IMR-90 (cell line): ENCODE data around the gene SLC8A3. TPM values are rescaled to one million over a fixed set of nuclear protein-coding genes. Genes with fewer than 3 reads are reported as not detected.
A peak's percentile ranks its signal among the peaks of the same experiment; 100 is the strongest.

Experiments
- ATAC-seq: fragments of 200-7000 bp; cut with Tn5 transposase; 2 replicates; pipeline ENCODE4 v1.9.1; 2020; ENCODE audit warnings: low read depth, mild to moderate bottlenecking, moderate library complexity
- BruUV-seq: library from RNA; stranded (reverse); fragments of 400-500 nt; replicated peaks from 2 replicates; lab custom pipeline; 2021; lab: Mats Ljungman, UMichigan
- CTCF ChIA-PET: fragments of 300-600 bp; formaldehyde crosslinking; extraction: SDS; loops from one replicate; lab custom pipeline; 2021; ENCODE audit warnings: antibody characterized with exemption; lab: Yijun Ruan, JAX
- POLR2A ChIA-PET: fragments of 300-600 bp; sonication (Branson Sonifier 250); formaldehyde crosslinking; loops from one replicate; lab custom pipeline; 2022; ENCODE audit warnings: antibody characterized with exemption; ENCODE audit not compliant: unreplicated experiment; lab: Charles Lee
- DNase-seq: peaks from one replicate; pipeline ENCODE4 v3.0.0; 2013
- H2AFZ ChIP-seq: replicated peaks from 2 replicates; pipeline ENCODE3; 2013; ENCODE audit warnings: low read length, mild to moderate bottlenecking; ENCODE audit not compliant: poor library complexity
- H2AK5ac ChIP-seq: 2 replicates; pipeline ENCODE4 v1.6.1; 2013; ENCODE audit warnings: low read depth, low read length, inconsistent platforms
- H2AK9ac ChIP-seq: replicated peaks from 2 replicates; pipeline ENCODE3; 2013; ENCODE audit warnings: mild to moderate bottlenecking, low read depth, low read length, moderate library complexity; ENCODE audit not compliant: poor library complexity
- H2BK120ac ChIP-seq: 2 replicates; pipeline ENCODE4 v1.6.1; 2013; ENCODE audit warnings: low read depth, low read length, inconsistent platforms
- H2BK15ac ChIP-seq: 3 replicates; pipeline ENCODE4 v1.6.1; 2013; ENCODE audit warnings: low read depth, low read length, inconsistent platforms
- H2BK20ac ChIP-seq: 2 replicates; pipeline ENCODE4 v1.6.1; 2013; ENCODE audit warnings: low read depth, mild to moderate bottlenecking, inconsistent platforms, low read length, moderate library complexity
- H2BK5ac ChIP-seq: 2 replicates; pipeline ENCODE4 v1.6.1; 2013; ENCODE audit warnings: mild to moderate bottlenecking, low read depth, low read length, inconsistent platforms; ENCODE audit not compliant: poor library complexity, severe bottlenecking
- H3K14ac ChIP-seq: replicated peaks from 2 replicates; pipeline ENCODE4 v1.6.1; 2013; ENCODE audit warnings: low read depth, low read length, inconsistent platforms
- H3K18ac ChIP-seq: 2 replicates; pipeline ENCODE4 v1.6.1; 2013; ENCODE audit warnings: low read depth, low read length, control low read depth
- H3K23ac ChIP-seq: 2 replicates; pipeline ENCODE4 v1.6.1; 2013; ENCODE audit warnings: low read depth, low read length, inconsistent platforms
- H3K27ac ChIP-seq: 2 replicates; pipeline ENCODE4 v1.5.1; 2013; ENCODE audit warnings: mild to moderate bottlenecking, control low read depth, low read length; ENCODE audit not compliant: insufficient read depth
- H3K27me3 ChIP-seq: 2 replicates; pipeline ENCODE4 v1.6.1; 2013; ENCODE audit warnings: low read length; ENCODE audit not compliant: control insufficient read depth, insufficient read depth
- H3K36me3 ChIP-seq: 2 replicates; pipeline ENCODE4 v1.6.1; 2013; ENCODE audit warnings: low read length, mixed read lengths; ENCODE audit not compliant: control insufficient read depth, insufficient read depth
- H3K4ac ChIP-seq: 2 replicates; pipeline ENCODE4 v1.6.1; 2013; ENCODE audit warnings: low read depth, low read length, inconsistent platforms
- H3K4me1 ChIP-seq: 2 replicates; pipeline ENCODE4 v1.6.1; 2013; ENCODE audit warnings: low read length, mixed read lengths; ENCODE audit not compliant: control insufficient read depth, insufficient read depth
- H3K4me2 ChIP-seq: 2 replicates; pipeline ENCODE4 v1.6.1; 2013; ENCODE audit warnings: low read depth, mild to moderate bottlenecking, control low read depth, low read length, moderate library complexity
- H3K4me3 ChIP-seq: 2 replicates; pipeline ENCODE4 v1.5.1; 2013; ENCODE audit warnings: low read depth, mild to moderate bottlenecking, control low read depth, low read length, moderate library complexity; ENCODE audit not compliant: insufficient read depth
- H3K56ac ChIP-seq: 2 replicates; pipeline ENCODE4 v1.6.1; 2013; ENCODE audit warnings: low read length, inconsistent platforms; ENCODE audit not compliant: insufficient read depth; ENCODE audit errors: extremely low read depth
- H3K79me1 ChIP-seq, 2 experiments: 2 replicates each; pipeline ENCODE4 v1.6.1; 2013; ENCODE audit warnings: low read length in 2 of 2, inconsistent platforms in 1 of 2, low read depth in 1 of 2
- H3K9ac ChIP-seq: 2 replicates; pipeline ENCODE4 v1.6.1; 2013; ENCODE audit warnings: low read depth, low read length, control low read depth
- H3K9me1 ChIP-seq: 2 replicates; pipeline ENCODE4 v1.6.1; 2013; ENCODE audit warnings: low read length, inconsistent platforms; ENCODE audit not compliant: insufficient read depth
- H3K9me3 ChIP-seq: 2 replicates; pipeline ENCODE4 v1.6.1; 2013; ENCODE audit warnings: low read length; ENCODE audit not compliant: control insufficient read depth, insufficient read depth
- H4K20me1 ChIP-seq: 2 replicates; pipeline ENCODE4 v1.6.1; 2013; ENCODE audit warnings: low read length, inconsistent platforms; ENCODE audit not compliant: insufficient read depth
- H4K5ac ChIP-seq: 2 replicates; pipeline ENCODE4 v1.6.1; 2013; ENCODE audit warnings: mild to moderate bottlenecking, low read depth, low read length, control low read depth
- H4K8ac ChIP-seq, 2 experiments: 2 replicates each; pipeline ENCODE4 v1.6.1; 2013; ENCODE audit warnings: low read depth in 2 of 2, low read length in 2 of 2, control low read depth in 1 of 2, inconsistent platforms in 1 of 2
- H4K91ac ChIP-seq: 2 replicates; pipeline ENCODE4 v1.6.1; 2013; ENCODE audit warnings: low read depth, low read length, inconsistent platforms; ENCODE audit not compliant: insufficient read depth
- BHLHE40 ChIP-seq: fragments of 150-350 bp; IDR thresholded peaks from 2 replicates; pipeline ENCODE4 v1.6.1; 2016; ENCODE audit warnings: mild to moderate bottlenecking, low read depth, low read length
- CEBPB ChIP-seq: IDR thresholded peaks from 2 replicates; pipeline ENCODE4 v1.6.1; 2012; ENCODE audit warnings: low read depth, low read length, improper control_type of control experiment
- CHD1 ChIP-seq: IDR thresholded peaks from 2 replicates; pipeline ENCODE4 v1.6.1; 2012; ENCODE audit warnings: low read depth, low read length, improper control_type of control experiment
- CTCF ChIP-seq: conservative IDR thresholded peaks from 2 replicates; pipeline ENCODE4 v1.5.1; 2012; ENCODE audit warnings: mild to moderate bottlenecking, low read depth, low read length, improper control_type of control experiment
- ELK1 ChIP-seq: fragments of 150-350 bp; IDR thresholded peaks from 2 replicates; pipeline ENCODE4 v1.6.1; 2016; ENCODE audit warnings: low read depth, mild to moderate bottlenecking, low read length, moderate library complexity, borderline replicate concordance
- FOS ChIP-seq: fragments of 150-350 bp; IDR thresholded peaks from 2 replicates; pipeline ENCODE4 v1.6.1; 2016; ENCODE audit warnings: low read depth, low read length
- MAFK ChIP-seq: IDR thresholded peaks from 2 replicates; pipeline ENCODE4 v1.6.1; 2012; ENCODE audit warnings: low read depth, low read length, improper control_type of control experiment
- MAZ ChIP-seq: IDR thresholded peaks from 2 replicates; pipeline ENCODE4 v1.6.1; 2012; ENCODE audit warnings: low read depth, mild to moderate bottlenecking, low read length, improper control_type of control experiment, moderate library complexity, borderline replicate concordance
- MXI1 ChIP-seq: IDR thresholded peaks from 2 replicates; pipeline ENCODE4 v1.6.1; 2012; ENCODE audit warnings: low read depth, mild to moderate bottlenecking, low read length, moderate library complexity, borderline replicate concordance
- NFE2L2 ChIP-seq: fragments of 150-350 bp; IDR thresholded peaks from 2 replicates; pipeline ENCODE4 v1.6.1; 2016; ENCODE audit warnings: low read depth, mild to moderate bottlenecking, low read length
- POLR2A ChIP-seq: IDR thresholded peaks from 2 replicates; pipeline ENCODE4 v1.6.1; 2012; ENCODE audit warnings: mild to moderate bottlenecking, low read depth, low read length
- RAD21 ChIP-seq: IDR thresholded peaks from 2 replicates; pipeline ENCODE4 v1.6.1; 2012; ENCODE audit warnings: low read length, improper control_type of control experiment
- RCOR1 ChIP-seq: IDR thresholded peaks from 2 replicates; pipeline ENCODE4 v1.6.1; 2012; ENCODE audit warnings: mild to moderate bottlenecking, low read length, improper control_type of control experiment; ENCODE audit not compliant: insufficient replicate concordance
- RFX5 ChIP-seq: IDR thresholded peaks from 2 replicates; pipeline ENCODE4 v1.8.0; 2012; ENCODE audit warnings: low read depth, mild to moderate bottlenecking, low read length, moderate library complexity
- SMC3 ChIP-seq: fragments of 150-350 bp; IDR thresholded peaks from 2 replicates; pipeline ENCODE4 v1.6.1; 2016; ENCODE audit warnings: low read depth, mild to moderate bottlenecking, antibody characterized with exemption, low read length, moderate library complexity
- USF2 ChIP-seq: fragments of 150-350 bp; IDR thresholded peaks from 2 replicates; pipeline ENCODE4 v1.6.1; 2017; ENCODE audit warnings: mild to moderate bottlenecking, antibody characterized with exemption, low read length, low read depth
- WGBS, 2 experiments: methylation state at CpG; one replicate each; pipeline versions ENCODE4 v1.1.5 to v1.1.7; 2013; ENCODE audit warnings: missing lambda C conversion rate in 2 of 2; ENCODE audit not compliant: insufficient read length in 1 of 2; ENCODE audit errors: extremely low coverage in 2 of 2; 5-methylcytosine and 5-hydroxymethylcytosine counted together
- dilution Hi-C: fragments of 300-500 bp; cut with HindIII; formaldehyde crosslinking; loops from one replicate; pipeline ENCODE4 v1.14.3; 2018; ENCODE audit warnings: low sequenced_read_pairs; ENCODE audit not compliant: unreplicated experiment
- in situ Hi-C: fragments of 300-500 bp; cut with MboI; formaldehyde crosslinking; loops from 3 replicates; pipeline ENCODE4 v1.14.3; 2019; ENCODE audit warnings: low sequenced_read_pairs, inconsistent platforms, mixed read lengths
- intact Hi-C: fragments of 100-400 bp; cut with micrococcal nuclease; formaldehyde crosslinking; loops from 2 replicates; pipeline ENCODE4 v1.10.0; 2022
- polyA plus RNA-seq, 3 experiments: library from polyadenylated mRNA; depleted of rRNA; stranded (reverse); fragments of >200 nt; gene quantifications; 2 replicates each; pipeline ENCODE4 v1.2.3, GENCODE V29; 2012; ENCODE audit warnings: low replicate concordance in 1 of 3
- total RNA-seq: library from RNA; depleted of rRNA; stranded (reverse); fragments of >200 nt; gene quantifications from 2 replicates; pipeline ENCODE4 v1.2.3, GENCODE V29; 2012

Gene SLC8A3
- total and polyA plus RNA-seq, 2 of the 4 experiments (the other 2 are of a cell fraction) = under 0.01 TPM; not detected in 1

- Histone ChIP-seq H2BK15ac (no peak overlapping the region), H2BK20ac (no peak overlapping the region), H4K5ac (no peak overlapping the region), H4K91ac (no peak overlapping the region), H3K23ac (no peak overlapping the region), H4K8ac (no peak overlapping the region), H3K4ac (no peak overlapping the region), H3K9ac (no peak overlapping the region; the same call in 1 of the 2 replicates), H2AK5ac (no peak overlapping the region), H3K27ac (no peak overlapping the region), H3K4me3 (peak overlapping the region; percentile 38; the same call in 1 of the 2 replicates), H3K9me1 (no peaks in the 10 kb centered on the region), H3K14ac (no peak overlapping the region), H3K9me3 (no peaks in the 10 kb centered on the region), H3K27me3 (peaks cover 19% of the 10 kb centered on the region), H3K4me2 (peak overlapping the region; percentile 90), H3K56ac (no peak overlapping the region), H3K4me1 (no peaks in the 10 kb centered on the region; the same call in 1 of the 2 replicates), H3K36me3 (no peaks in the 10 kb centered on the region), H2AK9ac (no peak overlapping the region), H3K18ac (no peak overlapping the region), H2BK5ac (no peak overlapping the region), H2BK120ac (no peak overlapping the region), H2AFZ (peak overlapping the region; percentile 89), H4K20me1 (no peaks in the 10 kb centered on the region), H3K79me1 (no peaks in the 10 kb centered on the region)
- BruUV-seq = no TSS peak
- dilution Hi-C loops = no loop called here
- 33% methylated on average over 1 of the region's 9 CpGs; no CpG with 5 or more reads in 1 of the 2 experiments for WGBS, 2 experiments
- DNase-seq (no peak), ATAC-seq (no peak)
- ChIA-PET POLR2A (no interaction called here), CTCF (no interaction called here)
- TF ChIP-seq MAFK (no peak), MXI1 (no peak), MAZ (no peak), CHD1 (no peak), RAD21 (no peak), SMC3 (no peak), USF2 (no peak), BHLHE40 (no peak), RFX5 (no peak), CTCF (no peak), RCOR1 (no peak), FOS (no peak), POLR2A (no peak), CEBPB (no peak), ELK1 (no peak), NFE2L2 (no peak)
- in situ Hi-C loops = no loop called here
- intact Hi-C loops = no loop called here
Observed at GRCh38 chr14:70189456-70190077, 816 bp upstream of the SLC8A3 start.
